ENCODE results near the gene GALK2.
"Not testable (repeated sequence)": the region's sequence is repeated elsewhere in the genome, so short reads cannot be mapped to it uniquely, and the experiment has no call there.

Gene GALK2

GRCh38 chr15:49171790-49172189, 1.7 kb downstream of the GALK2 start:
- Histone ChIP-seq H3K36me3 (ENCODE audit: insufficient read depth, low read length) (no peaks in the 10 kb centered on the region), H3K9me3 (ENCODE audit: low read length) (no peaks in the 10 kb centered on the region), H3K27ac (ENCODE audit: low read depth, low read length) (no peak overlapping the region), H3K4me3 (ENCODE audit: low read depth in 1 of 2, low read length in 2 of 2) (no peak overlapping the region), H3K4me1 (ENCODE audit: insufficient read depth, low read length) (no peaks in the 10 kb centered on the region), H3K9ac (ENCODE audit: low read length) (no peak overlapping the region), H3K27me3 (ENCODE audit: control insufficient read depth in 1 of 2, insufficient read depth in 2 of 2, low read length in 2 of 2) (no peaks in the 10 kb centered on the region)

- Histone ChIP-seq H3K4me1 (ENCODE audit: insufficient read depth, low read length) (no peaks in the 10 kb centered on the region), H3K4me3 (ENCODE audit: low read depth in 1 of 2, low read length in 2 of 2) (no peak overlapping the region), H3K27me3 (ENCODE audit: control insufficient read depth in 1 of 2, insufficient read depth in 2 of 2, low read length in 2 of 2) (no peaks in the 10 kb centered on the region), H3K27ac (ENCODE audit: low read depth, low read length) (no peak overlapping the region), H3K9me3 (ENCODE audit: low read length) (no peaks in the 10 kb centered on the region), H3K36me3 (ENCODE audit: insufficient read depth, low read length) (no peaks in the 10 kb centered on the region), H3K9ac (ENCODE audit: low read length) (no peak overlapping the region)
Measured at GRCh38 chr15:49174902-49175301, 4.9 kb downstream of the GALK2 start.

GRCh38 chr15:49175582-49176397, 5.7 kb downstream of the GALK2 start:
- H3K9ac ChIP-seq (ENCODE audit: low read length); H3K27ac ChIP-seq (ENCODE audit: low read depth, low read length); H3K9me3 ChIP-seq (ENCODE audit: low read length); H3K27me3 ChIP-seq (ENCODE audit: control insufficient read depth in 1 of 2, insufficient read depth in 2 of 2, low read length in 2 of 2); H3K36me3 ChIP-seq (ENCODE audit: insufficient read depth, low read length); H3K4me3 ChIP-seq (ENCODE audit: low read depth in 1 of 2, low read length in 2 of 2); H3K4me1 ChIP-seq (ENCODE audit: insufficient read depth, low read length): not testable (repeated sequence)

- no peaks in the 10 kb centered on the region for H3K27me3 ChIP-seq (ENCODE audit: control insufficient read depth in 1 of 2, insufficient read depth in 2 of 2, low read length in 2 of 2)
- H3K4me1 ChIP-seq (ENCODE audit: insufficient read depth, low read length): no peaks in the 10 kb centered on the region
- no peak overlapping the region for H3K27ac ChIP-seq (ENCODE audit: low read depth, low read length)
- no peak overlapping the region for H3K4me3 ChIP-seq (ENCODE audit: low read depth in 1 of 2, low read length in 2 of 2)
- H3K9ac ChIP-seq (ENCODE audit: low read length): no peak overlapping the region
- no peaks in the 10 kb centered on the region for H3K36me3 ChIP-seq (ENCODE audit: insufficient read depth, low read length)
- no peaks in the 10 kb centered on the region for H3K9me3 ChIP-seq (ENCODE audit: low read length)
Measured at GRCh38 chr15:49178497-49178896, 8.4 kb downstream of the GALK2 start.

- no peaks in the 10 kb centered on the region for H3K36me3 ChIP-seq (ENCODE audit: insufficient read depth, low read length)
- H3K9me3 ChIP-seq (ENCODE audit: low read length): no peaks in the 10 kb centered on the region
- H3K27ac ChIP-seq (ENCODE audit: low read depth, low read length): no peak overlapping the region
- H3K27me3 ChIP-seq (ENCODE audit: control insufficient read depth in 1 of 2, insufficient read depth in 2 of 2, low read length in 2 of 2): no peaks in the 10 kb centered on the region
- H3K4me3 ChIP-seq (ENCODE audit: low read depth in 1 of 2, low read length in 2 of 2): no peak overlapping the region
- H3K9ac ChIP-seq (ENCODE audit: low read length): no peak overlapping the region
- no peaks in the 10 kb centered on the region for H3K4me1 ChIP-seq (ENCODE audit: insufficient read depth, low read length)
Measured at GRCh38 chr15:49179433-49180190, 9.6 kb downstream of the GALK2 start.

GRCh38 chr15:49182128-49182527, 12.1 kb downstream of the GALK2 start:
- H3K9ac ChIP-seq (ENCODE audit: low read length): no peak overlapping the region
- no peaks in the 10 kb centered on the region for H3K9me3 ChIP-seq (ENCODE audit: low read length)
- H3K4me3 ChIP-seq (ENCODE audit: low read depth in 1 of 2, low read length in 2 of 2): no peak overlapping the region
- no peaks in the 10 kb centered on the region for H3K27me3 ChIP-seq (ENCODE audit: control insufficient read depth in 1 of 2, insufficient read depth in 2 of 2, low read length in 2 of 2)
- H3K4me1 ChIP-seq (ENCODE audit: insufficient read depth, low read length): no peaks in the 10 kb centered on the region
- no peak overlapping the region for H3K27ac ChIP-seq (ENCODE audit: low read depth, low read length)
- H3K36me3 ChIP-seq (ENCODE audit: insufficient read depth, low read length): no peaks in the 10 kb centered on the region

- H3K9ac ChIP-seq (ENCODE audit: low read length); H3K27me3 ChIP-seq (ENCODE audit: control insufficient read depth in 1 of 2, insufficient read depth in 2 of 2, low read length in 2 of 2); H3K36me3 ChIP-seq (ENCODE audit: insufficient read depth, low read length); H3K9me3 ChIP-seq (ENCODE audit: low read length); H3K27ac ChIP-seq (ENCODE audit: low read depth, low read length); H3K4me1 ChIP-seq (ENCODE audit: insufficient read depth, low read length); H3K4me3 ChIP-seq (ENCODE audit: low read depth in 1 of 2, low read length in 2 of 2): not testable (repeated sequence)
Measured at GRCh38 chr15:49183741-49184140, 13.7 kb downstream of the GALK2 start.

GRCh38 chr15:49185473-49185872, 15.4 kb downstream of the GALK2 start:
- no peaks in the 10 kb centered on the region for H3K27me3 ChIP-seq (ENCODE audit: control insufficient read depth in 1 of 2, insufficient read depth in 2 of 2, low read length in 2 of 2)
- no peak overlapping the region for H3K9ac ChIP-seq (ENCODE audit: low read length)
- no peak overlapping the region for H3K4me3 ChIP-seq (ENCODE audit: low read depth in 1 of 2, low read length in 2 of 2)
- no peak overlapping the region for H3K27ac ChIP-seq (ENCODE audit: low read depth, low read length)
- H3K4me1 ChIP-seq (ENCODE audit: insufficient read depth, low read length): no peaks in the 10 kb centered on the region
- no peaks in the 10 kb centered on the region for H3K9me3 ChIP-seq (ENCODE audit: low read length)
- no peaks in the 10 kb centered on the region for H3K36me3 ChIP-seq (ENCODE audit: insufficient read depth, low read length)

GRCh38 chr15:49187549-49188245, 17.6 kb downstream of the GALK2 start:
- no peak overlapping the region for H3K4me3 ChIP-seq (ENCODE audit: low read depth in 1 of 2, low read length in 2 of 2)
- no peaks in the 10 kb centered on the region for H3K27me3 ChIP-seq (ENCODE audit: control insufficient read depth in 1 of 2, insufficient read depth in 2 of 2, low read length in 2 of 2)
- no peaks in the 10 kb centered on the region for H3K36me3 ChIP-seq (ENCODE audit: insufficient read depth, low read length)
- no peak overlapping the region for H3K9ac ChIP-seq (ENCODE audit: low read length)
- H3K9me3 ChIP-seq (ENCODE audit: low read length): no peaks in the 10 kb centered on the region
- no peak overlapping the region for H3K27ac ChIP-seq (ENCODE audit: low read depth, low read length)
- no peaks in the 10 kb centered on the region for H3K4me1 ChIP-seq (ENCODE audit: insufficient read depth, low read length)

GRCh38 chr15:49188933-49189332, 18.9 kb downstream of the GALK2 start:
- H3K9me3 ChIP-seq (ENCODE audit: low read length): no peaks in the 10 kb centered on the region
- H3K36me3 ChIP-seq (ENCODE audit: insufficient read depth, low read length): no peaks in the 10 kb centered on the region
- no peak overlapping the region for H3K9ac ChIP-seq (ENCODE audit: low read length)
- H3K27ac ChIP-seq (ENCODE audit: low read depth, low read length): no peak overlapping the region
- no peaks in the 10 kb centered on the region for H3K27me3 ChIP-seq (ENCODE audit: control insufficient read depth in 1 of 2, insufficient read depth in 2 of 2, low read length in 2 of 2)
- H3K4me3 ChIP-seq (ENCODE audit: low read depth in 1 of 2, low read length in 2 of 2): no peak overlapping the region
- no peaks in the 10 kb centered on the region for H3K4me1 ChIP-seq (ENCODE audit: insufficient read depth, low read length)

- Histone ChIP-seq H3K27ac (ENCODE audit: low read depth, low read length) (no peak overlapping the region), H3K4me1 (ENCODE audit: insufficient read depth, low read length) (no peaks in the 10 kb centered on the region), H3K36me3 (ENCODE audit: insufficient read depth, low read length) (no peaks in the 10 kb centered on the region), H3K9ac (ENCODE audit: low read length) (no peak overlapping the region), H3K27me3 (ENCODE audit: control insufficient read depth in 1 of 2, insufficient read depth in 2 of 2, low read length in 2 of 2) (no peaks in the 10 kb centered on the region), H3K9me3 (ENCODE audit: low read length) (no peaks in the 10 kb centered on the region), H3K4me3 (ENCODE audit: low read depth in 1 of 2, low read length in 2 of 2) (no peak overlapping the region)
Measured at GRCh38 chr15:49189631-49190030, 19.6 kb downstream of the GALK2 start.
